Astrocyte (in vitro differentiated cells and primary cell): ENCODE measurements around the gene NME7. TPM values are rescaled to one million over a fixed set of nuclear protein-coding genes. Genes with fewer than 3 reads are reported as not detected.

ENCODE experiments used
- DNase-seq: peaks from one replicate; pipeline ENCODE4 v3.0.0-alpha.2; 2010; ENCODE audit warnings: low read depth
- FAIRE-seq: peaks from 2 replicates; lab custom pipeline; 2011; peaks lifted over from hg19 to GRCh38; lab: Jason Lieb, UNC
- H2AFZ ChIP-seq: 2 replicates; pipeline ENCODE4 v1.6.0; 2012; ENCODE audit warnings: low read depth, low read length, inconsistent platforms
- H3K27ac ChIP-seq: 2 replicates; pipeline ENCODE4 v1.5.1; 2011; ENCODE audit warnings: low read depth, low read length, inconsistent platforms
- H3K27me3 ChIP-seq: 2 replicates; pipeline ENCODE4 v1.6.0; 2011; ENCODE audit warnings: low read length, inconsistent platforms; ENCODE audit not compliant: insufficient read depth
- H3K36me3 ChIP-seq: 2 replicates; pipeline ENCODE4 v1.5.1; 2011; ENCODE audit warnings: low read length, inconsistent platforms; ENCODE audit not compliant: insufficient read depth
- H3K4me1 ChIP-seq: 2 replicates; pipeline ENCODE4 v1.5.1; 2011; ENCODE audit warnings: low read length, inconsistent platforms; ENCODE audit not compliant: insufficient read depth
- H3K4me2 ChIP-seq: 2 replicates; pipeline ENCODE4 v1.6.0; 2012; ENCODE audit warnings: low read length, inconsistent platforms
- H3K4me3 ChIP-seq: 2 replicates; pipeline ENCODE4 v1.5.1; 2011; ENCODE audit warnings: low read depth, mild to moderate bottlenecking, low read length, inconsistent platforms; ENCODE audit not compliant: insufficient read depth
- H3K79me2 ChIP-seq: 2 replicates; pipeline ENCODE4 v1.6.0; 2012; ENCODE audit warnings: mild to moderate bottlenecking, low read length, inconsistent platforms; ENCODE audit not compliant: insufficient read depth
- H3K9ac ChIP-seq: 2 replicates; pipeline ENCODE4 v1.6.0; 2012; ENCODE audit warnings: mild to moderate bottlenecking, low read length, inconsistent platforms
- H3K9me3 ChIP-seq: 2 replicates; pipeline ENCODE4 v1.5.1; 2012; ENCODE audit warnings: low read depth, mild to moderate bottlenecking, low read length, inconsistent platforms; ENCODE audit not compliant: insufficient read depth
- H4K20me1 ChIP-seq: 2 replicates; pipeline ENCODE4 v1.6.0; 2012; ENCODE audit warnings: low read length, inconsistent platforms; ENCODE audit not compliant: insufficient read depth
- H3K27ac Mint-ChIP-seq: one replicate; pipeline ENCODE4 v1.8.0; 2021; ENCODE audit warnings: mild to moderate bottlenecking, mixed read lengths; ENCODE audit not compliant: unreplicated experiment
- H3K27me3 Mint-ChIP-seq: one replicate; pipeline ENCODE4 v1.8.0; 2021; ENCODE audit warnings: low read depth, mixed read lengths; ENCODE audit not compliant: unreplicated experiment
- H3K36me3 Mint-ChIP-seq: one replicate; pipeline ENCODE4 v1.8.0; 2021; ENCODE audit warnings: low read depth, mixed read lengths; ENCODE audit not compliant: unreplicated experiment
- H3K4me1 Mint-ChIP-seq: one replicate; pipeline ENCODE4 v1.8.0; 2021; ENCODE audit warnings: low read depth, mixed read lengths; ENCODE audit not compliant: unreplicated experiment
- H3K4me3 Mint-ChIP-seq: one replicate; pipeline ENCODE4 v1.8.0; 2021; ENCODE audit warnings: mild to moderate bottlenecking, moderate library complexity, mixed read lengths; ENCODE audit not compliant: unreplicated experiment
- H3K9me3 Mint-ChIP-seq: one replicate; pipeline ENCODE4 v1.8.0; 2021; ENCODE audit warnings: mild to moderate bottlenecking, mixed read lengths; ENCODE audit not compliant: unreplicated experiment
- CTCF ChIP-seq: IDR thresholded peaks from 2 replicates; pipeline ENCODE4 v1.5.1; 2011; ENCODE audit warnings: low read depth, mild to moderate bottlenecking, inconsistent platforms, low read length, moderate library complexity; ENCODE audit not compliant: insufficient read depth
- EZH2 ChIP-seq: IDR thresholded peaks from 2 replicates; pipeline ENCODE4 v1.6.1; 2012; ENCODE audit warnings: mild to moderate bottlenecking, low read length, inconsistent platforms; ENCODE audit not compliant: insufficient read depth
- total RNA-seq: library from RNA; stranded (reverse); gene quantifications from 2 replicates; pipeline ENCODE4 v1.2.1, GENCODE V29; 2021

Gene NME7
- total RNA-seq, 1 donor from 2014 or later: 21.2 TPM

GRCh38 chr1:169196161-169196560 is 171.4 kb downstream of the NME7 start:
- Histone ChIP-seq H3K4me2 (no peak overlapping the region), H4K20me1 (no peaks in the 10 kb centered on the region), H3K27ac (no peak overlapping the region), H3K4me3 (no peak overlapping the region), H2AFZ (no peak overlapping the region), H3K9me3 (no peaks in the 10 kb centered on the region), H3K79me2 (no peaks in the 10 kb centered on the region), H3K4me1 (peaks cover 6% of the 10 kb centered on the region), H3K36me3 (no peaks in the 10 kb centered on the region), H3K9ac (no peak overlapping the region), H3K27me3 (no peaks in the 10 kb centered on the region)
- FAIRE-seq (no peak), DNase-seq (no peak)
- no peak overlapping the region for H3K27ac Mint-ChIP-seq
- H3K4me1 Mint-ChIP-seq: peaks cover 2% of the 10 kb centered on the region
- TF ChIP-seq EZH2 (no peak), CTCF (no peak)
- no peaks in the 10 kb centered on the region for H3K9me3 Mint-ChIP-seq
- no peaks in the 10 kb centered on the region for H3K27me3 Mint-ChIP-seq
- no peaks in the 10 kb centered on the region for H3K36me3 Mint-ChIP-seq
- H3K4me3 Mint-ChIP-seq: no peak overlapping the region

GRCh38 chr1:169193191-169193850 is 174.3 kb downstream of the NME7 start:
- H3K9ac ChIP-seq: no peak overlapping the region
- no peaks in the 10 kb centered on the region for H3K27me3 Mint-ChIP-seq
- FAIRE-seq: no peak
- no peaks in the 10 kb centered on the region for H4K20me1 ChIP-seq
- no peak overlapping the region for H2AFZ ChIP-seq
- H3K9me3 Mint-ChIP-seq: no peaks in the 10 kb centered on the region
- H3K4me2 ChIP-seq: no peak overlapping the region
- no peak overlapping the region for H3K4me3 ChIP-seq
- H3K4me3 Mint-ChIP-seq: no peak overlapping the region
- H3K36me3 ChIP-seq: no peaks in the 10 kb centered on the region
- H3K27ac Mint-ChIP-seq: no peak overlapping the region
- DNase-seq: peak; percentile 12
- no peaks in the 10 kb centered on the region for H3K9me3 ChIP-seq
- no peak overlapping the region for H3K27ac ChIP-seq
- H3K27me3 ChIP-seq: no peaks in the 10 kb centered on the region
- no peaks in the 10 kb centered on the region for H3K4me1 ChIP-seq
- H3K79me2 ChIP-seq: no peaks in the 10 kb centered on the region
- TF ChIP-seq EZH2: no peak
- no peak for TF ChIP-seq CTCF
- H3K36me3 Mint-ChIP-seq: no peaks in the 10 kb centered on the region
- H3K4me1 Mint-ChIP-seq: peaks cover 2% of the 10 kb centered on the region

- no peak overlapping the region for H3K4me3 Mint-ChIP-seq
- H3K9ac ChIP-seq: no peak overlapping the region
Measured at GRCh38 chr1:169186106-169186505, 181.5 kb downstream of the NME7 start.

More at GRCh38 chr1:169186106-169186505, 181.5 kb downstream of the NME7 start:
- Histone ChIP-seq H3K4me3 (no peak overlapping the region), H3K36me3 (no peaks in the 10 kb centered on the region), H3K4me1 (no peaks in the 10 kb centered on the region), H3K4me2 (no peak overlapping the region), H3K79me2 (no peaks in the 10 kb centered on the region), H3K27ac (no peak overlapping the region), H2AFZ (no peak overlapping the region), H4K20me1 (no peaks in the 10 kb centered on the region), H3K9me3 (no peaks in the 10 kb centered on the region), H3K27me3 (no peaks in the 10 kb centered on the region)
- FAIRE-seq: no peak
- H3K36me3 Mint-ChIP-seq: peaks cover 2% of the 10 kb centered on the region
- TF ChIP-seq EZH2 (no peak), CTCF (no peak)
- H3K9me3 Mint-ChIP-seq: no peaks in the 10 kb centered on the region
- H3K27me3 Mint-ChIP-seq: no peaks in the 10 kb centered on the region
- no peak overlapping the region for H3K27ac Mint-ChIP-seq
- no peak for DNase-seq
- H3K4me1 Mint-ChIP-seq: no peaks in the 10 kb centered on the region
